Right cardiac atrium (tissue), 5 donors: ENCODE data around the gene ROBO1. TPM values are rescaled to one million over a fixed set of nuclear protein-coding genes. Genes with fewer than 3 reads are reported as not detected.
A peak's percentile ranks its signal among the peaks of the same experiment; 100 is the strongest.
"Not testable (repeated sequence)": the region's sequence is repeated elsewhere in the genome, so short reads cannot be mapped to it uniquely, and the experiment has no call there.

Experiments used
- ATAC-seq, 2 donors: fragments of 200-7000 bp; cut with Tn5 transposase; one replicate each; pipeline versions ENCODE4 v1.8.0 to v1.9.1; 2020; ENCODE audit warnings: moderate library complexity in 2 of 2, mild to moderate bottlenecking in 1 of 2
- DNase-seq, 3 donors: peaks; one replicate each; pipeline ENCODE4 v3.0.0-alpha.2; 2020
- H3K27ac ChIP-seq: one replicate; pipeline ENCODE4 v1.5.1; 2013; ENCODE audit warnings: mild to moderate bottlenecking, low read length, control low read depth, moderate library complexity
- H3K27me3 ChIP-seq: one replicate; pipeline ENCODE4 v1.6.1; 2013; ENCODE audit not compliant: control insufficient read depth, insufficient read depth
- H3K4me1 ChIP-seq: one replicate; pipeline ENCODE4 v1.6.1; 2013; ENCODE audit warnings: low read length; ENCODE audit not compliant: control insufficient read depth, insufficient read depth
- H3K4me3 ChIP-seq: one replicate; pipeline ENCODE4 v1.5.1; 2013; ENCODE audit warnings: low read length, control low read depth
- H3K9me3 ChIP-seq: one replicate; pipeline ENCODE4 v1.6.1; 2013; ENCODE audit warnings: low read length; ENCODE audit not compliant: control insufficient read depth
- WGBS: extraction: QIAGEN DNeasy Blood & Tissue Kit; methylation state at CpG from one replicate; pipeline ENCODE4 v1.1.7; 2013; 5-methylcytosine and 5-hydroxymethylcytosine counted together
- intact Hi-C, 4 donors: fragments of 100-400 bp; cut with DNase I; formaldehyde crosslinking; loops; one replicate each; pipeline versions ENCODE4 v1.11.0 to v1.14.0; 2022 to 2023
- polyA plus RNA-seq: library from polyadenylated mRNA; stranded (reverse); fragments of 200-250 nt; gene quantifications from one replicate; pipeline ENCODE4 v1.2.3, GENCODE V29; 2013
- total RNA-seq, 4 donors: library from RNA; stranded (reverse); fragmentation: NEBNext Ultra II Directional; extraction: Animal tissue kit (Norgen Biotek cat#: 25700); gene quantifications; one replicate each; pipeline ENCODE4 v1.2.1, GENCODE V29; 2021
- donor health status: healthy with polysubstance abuse.
- donor health status: DM: no; HTN: yes; CAD: no.
- donor health status: DM: no; HTN: no; CAD: no.
- donor health status: DM: no; HTN: yes; CAD: no; lungs with severe emphysema.
- donor health status: DM: yes; HTN: yes; CAD: no.

Gene ROBO1
- total and polyA plus RNA-seq, 5 donors: 5.5 to 16.2 (median 13.5) TPM

- 71% methylated on average over 3 of the region's 3 CpGs for WGBS
- H3K9me3 ChIP-seq: no peaks in the 10 kb centered on the region
Observed at GRCh38 chr3:78754066-78754743, 1013.6 kb downstream of the ROBO1 start.

GRCh38 chr3:78751266-78751665 is 1016.5 kb downstream of the ROBO1 start:
- no peak for ATAC-seq
- DNase-seq: no peak
- H3K9me3 ChIP-seq: no peaks in the 10 kb centered on the region
- no peak overlapping the region for H3K27ac ChIP-seq
- no peaks in the 10 kb centered on the region for H3K4me1 ChIP-seq
- H3K4me3 ChIP-seq: no peak overlapping the region
- no peaks in the 10 kb centered on the region for H3K27me3 ChIP-seq
- intact Hi-C loops: no loop called here
- WGBS: 81% methylated on average over 1 of the region's 1 CpG

More at GRCh38 chr3:78754066-78754743, 1013.6 kb downstream of the ROBO1 start:
- DNase-seq (no peak), ATAC-seq (peak; percentile 55 to 56)
- H3K4me3 ChIP-seq: no peak overlapping the region
- no peaks in the 10 kb centered on the region for H3K27me3 ChIP-seq
- intact Hi-C loops: no loop called here
- no peaks in the 10 kb centered on the region for H3K4me1 ChIP-seq
- H3K27ac ChIP-seq: no peak overlapping the region

GRCh38 chr3:78750291-78750690 is 1017.5 kb downstream of the ROBO1 start:
- ATAC-seq, H3K27ac ChIP-seq, H3K4me3 ChIP-seq, DNase-seq, H3K4me1 ChIP-seq, H3K9me3 ChIP-seq, intact Hi-C loops, H3K27me3 ChIP-seq: not testable (repeated sequence)
- WGBS: 96% methylated on average over 3 of the region's 3 CpGs

- no peak for DNase-seq
- Histone ChIP-seq H3K27me3 (no peaks in the 10 kb centered on the region), H3K27ac (no peak overlapping the region), H3K9me3 (no peaks in the 10 kb centered on the region), H3K4me1 (no peaks in the 10 kb centered on the region), H3K4me3 (no peak overlapping the region)
- no peak for ATAC-seq
- intact Hi-C loops: no loop called here
Observed at GRCh38 chr3:78749056-78749455, 1018.7 kb downstream of the ROBO1 start.

DNA sequence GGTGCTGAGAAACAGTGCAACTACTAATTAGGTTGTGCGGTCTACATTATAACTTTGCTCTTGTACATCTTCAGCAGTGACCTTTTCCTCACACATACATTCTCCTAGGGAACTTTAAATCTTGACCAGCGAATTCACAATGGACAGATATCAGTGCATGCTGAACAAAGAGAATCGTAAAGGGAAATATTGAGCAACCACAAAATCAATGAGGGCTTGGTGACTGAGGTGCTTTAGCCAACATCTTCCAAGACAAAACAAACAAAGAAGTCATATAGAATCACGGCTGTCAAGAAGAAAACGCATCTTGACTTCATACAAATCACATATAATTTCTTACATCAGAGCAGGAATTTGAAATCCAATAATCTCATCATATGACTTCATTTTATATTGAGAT is 1022.0 kb downstream of the ROBO1 start:
- H3K4me1 ChIP-seq: no peaks in the 10 kb centered on the region
- no peak for ATAC-seq

DNA sequence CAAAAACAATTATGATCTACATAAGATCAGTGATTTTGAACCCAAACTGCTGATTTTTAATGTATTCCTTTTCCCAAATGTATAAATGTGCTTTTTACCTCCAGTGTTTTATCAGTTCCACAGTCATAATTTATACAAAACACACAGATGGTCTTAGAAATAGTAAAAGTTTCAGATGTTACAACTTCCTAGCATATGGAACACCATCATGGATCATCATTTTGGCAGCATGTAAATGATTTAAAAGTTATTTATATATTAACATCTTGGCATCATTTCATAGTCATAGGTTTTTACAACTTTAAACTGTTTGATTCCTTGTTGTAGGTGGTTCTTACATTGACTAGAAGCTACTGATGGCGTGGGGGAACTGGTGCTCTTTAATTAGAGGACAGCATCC is 1025.3 kb downstream of the ROBO1 start:
- H3K4me3 ChIP-seq: no peak overlapping the region
- no peaks in the 10 kb centered on the region for H3K27me3 ChIP-seq
- no peak for DNase-seq
- H3K9me3 ChIP-seq: no peaks in the 10 kb centered on the region
- 93% methylated on average over 1 of the region's 1 CpG for WGBS
- H3K4me1 ChIP-seq: no peaks in the 10 kb centered on the region
- H3K27ac ChIP-seq: no peak overlapping the region
- ATAC-seq: no peak
- intact Hi-C loops: no loop called here

More for the DNA sequence above, 1022.0 kb downstream of the ROBO1 start:
- WGBS: 94% methylated on average over 5 of the region's 5 CpGs
- Histone ChIP-seq H3K27me3 (no peaks in the 10 kb centered on the region), H3K9me3 (no peaks in the 10 kb centered on the region), H3K4me3 (no peak overlapping the region), H3K27ac (no peak overlapping the region)
- DNase-seq: no peak
- intact Hi-C loops: no loop called here

GRCh38 chr3:78742041-78742440 is 1025.8 kb downstream of the ROBO1 start:
- Histone ChIP-seq H3K4me3 (no peak overlapping the region), H3K27ac (no peak overlapping the region), H3K9me3 (no peaks in the 10 kb centered on the region), H3K27me3 (no peaks in the 10 kb centered on the region), H3K4me1 (no peaks in the 10 kb centered on the region)
- intact Hi-C loops: no loop called here
- DNase-seq (no peak), ATAC-seq (no peak)
- 62% methylated on average over 2 of the region's 2 CpGs for WGBS

DNA sequence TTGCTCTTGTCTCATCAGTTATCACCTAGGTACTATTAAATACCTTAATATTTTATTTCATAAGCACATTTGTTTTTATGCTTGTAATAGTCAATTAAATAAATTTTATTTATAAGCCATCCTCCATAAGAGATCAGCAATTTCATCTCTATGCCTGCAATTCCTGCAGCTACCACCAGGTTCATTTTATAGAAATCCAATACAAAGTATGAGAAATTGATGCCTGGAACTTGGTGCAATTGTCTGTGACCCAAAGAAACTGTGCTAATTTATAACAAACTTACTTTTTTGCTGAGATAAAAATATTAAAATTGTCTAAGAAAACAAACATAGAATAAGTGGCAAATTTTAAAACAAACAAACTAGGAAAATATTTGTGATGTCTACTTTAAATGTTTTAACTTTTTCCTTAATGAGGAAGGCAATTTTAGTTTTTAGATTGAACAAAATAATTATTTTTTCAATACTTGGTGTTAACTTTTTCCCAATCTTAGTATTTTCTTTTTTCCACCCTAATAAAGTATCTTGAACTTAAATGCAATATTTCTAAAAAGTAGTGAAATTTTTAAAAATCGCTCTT is 1026.6 kb downstream of the ROBO1 start:
- ATAC-seq: no peak
- H3K27ac ChIP-seq: no peak overlapping the region
- H3K4me3 ChIP-seq: no peak overlapping the region
- H3K9me3 ChIP-seq: no peaks in the 10 kb centered on the region
- no peaks in the 10 kb centered on the region for H3K4me1 ChIP-seq
- intact Hi-C loops: no loop called here
- DNase-seq: no peak
- H3K27me3 ChIP-seq: no peaks in the 10 kb centered on the region
- 97% methylated on average over 1 of the region's 1 CpG for WGBS

DNA sequence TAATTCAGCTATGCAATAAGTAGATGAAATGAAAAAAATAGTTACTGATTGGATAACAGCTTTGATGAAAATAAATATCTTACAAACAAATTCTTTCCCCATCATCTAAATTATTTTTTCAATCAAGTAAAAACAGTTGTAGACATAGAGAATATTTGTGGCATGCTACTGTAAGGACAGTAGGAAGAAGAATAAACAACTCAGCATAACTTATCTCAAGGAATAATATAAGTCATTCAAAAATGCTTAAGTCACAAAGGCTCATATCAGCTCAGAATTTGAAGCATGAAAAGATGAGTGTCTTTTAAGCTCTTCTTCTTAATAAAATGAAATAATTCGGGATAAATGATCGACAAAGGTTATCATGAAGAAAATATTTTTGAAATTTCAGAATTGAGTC is 1029.0 kb downstream of the ROBO1 start:
- WGBS: 72% methylated on average over 2 of the region's 2 CpGs
- Histone ChIP-seq H3K27me3 (no peaks in the 10 kb centered on the region), H3K4me1 (no peaks in the 10 kb centered on the region), H3K9me3 (no peaks in the 10 kb centered on the region), H3K27ac (no peak overlapping the region), H3K4me3 (no peak overlapping the region)
- ATAC-seq: no peak
- intact Hi-C loops: no loop called here
- DNase-seq: no peak

DNA sequence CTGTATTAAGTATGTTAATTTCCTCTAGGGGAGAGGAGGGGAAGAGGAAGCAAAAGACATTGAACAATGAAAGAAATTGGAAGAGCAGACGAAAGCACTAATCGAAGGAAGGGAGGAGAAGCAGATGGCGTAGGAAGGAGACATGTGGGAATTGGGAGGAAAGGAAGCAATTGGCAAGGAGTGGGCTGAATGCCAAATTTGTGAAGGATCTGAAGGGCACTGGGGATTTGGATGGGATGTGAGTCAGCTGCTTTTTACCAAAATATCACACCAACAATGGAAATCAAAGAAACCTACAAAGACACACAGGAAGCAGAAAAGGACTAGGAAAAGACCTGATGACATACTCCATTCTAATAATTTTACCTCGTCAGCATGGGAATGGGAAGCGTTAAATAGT is 1029.8 kb downstream of the ROBO1 start:
- intact Hi-C loops: no loop called here
- Histone ChIP-seq H3K4me3 (no peak overlapping the region), H3K9me3 (no peaks in the 10 kb centered on the region), H3K4me1 (no peaks in the 10 kb centered on the region), H3K27me3 (no peaks in the 10 kb centered on the region), H3K27ac (no peak overlapping the region)
- DNase-seq: no peak
- ATAC-seq: peak; percentile 52 to 56
- 54% methylated on average over 5 of the region's 5 CpGs for WGBS

GRCh38 chr3:78736863-78737262 is 1030.9 kb downstream of the ROBO1 start:
- 81% methylated on average over 2 of the region's 2 CpGs for WGBS
- Histone ChIP-seq H3K27ac (no peak overlapping the region), H3K4me1 (no peaks in the 10 kb centered on the region), H3K9me3 (no peaks in the 10 kb centered on the region), H3K27me3 (no peaks in the 10 kb centered on the region), H3K4me3 (no peak overlapping the region)
- DNase-seq: no peak
- no peak for ATAC-seq
- intact Hi-C loops: no loop called here
